GM21529 (cell line): ENCODE results near the gene SHMT2.

Experiments
- ATAC-seq: cut with Tn5 transposase; IDR thresholded peaks from one replicate; pipeline ENCODE4 v1.9.1; 2021; ENCODE audit not compliant: unreplicated experiment

The SHMT2 gene

GRCh38 chr12:57225680-57226210, 3.8 kb upstream of the SHMT2 start:
- no peak for ATAC-seq

- no peak for ATAC-seq
These were observed 2.8 kb upstream of the SHMT2 start for GRCh38 chr12:57226588-57227314.

- ATAC-seq: no peak
These were observed 2.0 kb upstream of the SHMT2 start for GRCh38 chr12:57227315-57228115.

- peak; percentile 9 for ATAC-seq
These were observed 371 bp upstream of the SHMT2 start for GRCh38 chr12:57229046-57229633.

GRCh38 chr12:57230381-57231155, 1.1 kb downstream of the SHMT2 start:
- no peak for ATAC-seq

GRCh38 chr12:57231276-57232021, 1.9 kb downstream of the SHMT2 start:
- no peak for ATAC-seq

- ATAC-seq: no peak
These were observed 2.7 kb downstream of the SHMT2 start for GRCh38 chr12:57232156-57232756.

- no peak for ATAC-seq
These were observed 4.1 kb downstream of the SHMT2 start for GRCh38 chr12:57233357-57234232.

- no peak for ATAC-seq
These were observed 4.7 kb downstream of the SHMT2 start for GRCh38 chr12:57234233-57234570.

- no peak for ATAC-seq
These were observed 5.1 kb downstream of the SHMT2 start for GRCh38 chr12:57234571-57235016.

GRCh38 chr12:57235017-57235727, 5.7 kb downstream of the SHMT2 start:
- no peak for ATAC-seq

GRCh38 chr12:57235728-57236131, 6.2 kb downstream of the SHMT2 start:
- ATAC-seq: no peak

- ATAC-seq: no peak
These were observed 6.9 kb downstream of the SHMT2 start for GRCh38 chr12:57236201-57236924.

GRCh38 chr12:57236925-57237595, 7.5 kb downstream of the SHMT2 start:
- ATAC-seq: no peak

- ATAC-seq: no peak
These were observed 8.1 kb downstream of the SHMT2 start for GRCh38 chr12:57237596-57237931.

- no peak for ATAC-seq
These were observed 8.7 kb downstream of the SHMT2 start for GRCh38 chr12:57237932-57238853.
